HepG2 (cell line): ENCODE measurements around the gene CDKN3. TPM values are rescaled to one million over a fixed set of nuclear protein-coding genes. Genes with fewer than 3 reads are reported as not detected.
A peak's percentile ranks its signal among the peaks of the same experiment; 100 is the strongest.

Source experiments
- ARNT2 ChIP-seq: sonication (generic); formaldehyde crosslinking; IDR thresholded peaks from 2 replicates; pipeline ENCODE4 v1.8.0; 2022; ENCODE audit warnings: mild to moderate bottlenecking, low read depth, missing genetic modification reagents, moderate library complexity
- CHD2 ChIP-seq: IDR thresholded peaks from 2 replicates; pipeline ENCODE4 v1.6.1; 2011; ENCODE audit warnings: low read depth, low read length, improper control_type of control experiment
- DZIP1 ChIP-seq: sonication (generic); formaldehyde crosslinking; IDR thresholded peaks from 2 replicates; pipeline ENCODE4 v1.5.0; 2020; ENCODE audit warnings: mild to moderate bottlenecking, missing genetic modification reagents
- EHMT2 ChIP-seq: fragments of 200-600 bp; sonication (generic); IDR thresholded peaks from 2 replicates; pipeline ENCODE4 v1.7.0; 2017; ENCODE audit warnings: antibody characterized with exemption, low read depth, low read length, borderline replicate concordance
- FOXP1 ChIP-seq, 2 experiments: fragments of 450-650 bp in 1 of 2; IDR thresholded peaks; 2 replicates each; pipeline ENCODE4 v1.6.1; 2017 to 2018; ENCODE audit warnings: antibody characterized with exemption in 1 of 2
- GFI1 ChIP-seq: sonication (generic); formaldehyde crosslinking; IDR thresholded peaks from 2 replicates; pipeline ENCODE4 v1.5.0; 2020; ENCODE audit warnings: missing genetic modification reagents, mild to moderate bottlenecking, borderline replicate concordance
- HDAC1 ChIP-seq: sonication (generic); formaldehyde crosslinking; IDR thresholded peaks from 2 replicates; pipeline ENCODE4 v1.5.1; 2020; ENCODE audit warnings: mild to moderate bottlenecking, missing genetic modification reagents
- HMG20A ChIP-seq: IDR thresholded peaks from 2 replicates; pipeline ENCODE4 v1.6.1; 2016; ENCODE audit warnings: borderline replicate concordance
- TCF12 ChIP-seq, 2 experiments: fragments of 450-650 bp in 1 of 2; sonication (generic) in 1 of 2; formaldehyde crosslinking in 1 of 2; IDR thresholded peaks; 2 replicates each; pipeline versions ENCODE4 v1.6.1 to v1.8.0; 2017 to 2022; ENCODE audit warnings: antibody characterized with exemption in 1 of 2, mild to moderate bottlenecking in 1 of 2, missing genetic modification reagents in 1 of 2, moderate library complexity in 1 of 2
- TEAD3 ChIP-seq: optimal IDR thresholded peaks from 2 replicates; pipeline ENCODE3; 2016; ENCODE audit warnings: borderline replicate concordance
- ZNF160 ChIP-seq: sonication (generic); formaldehyde crosslinking; IDR thresholded peaks from 2 replicates; pipeline ENCODE4 v1.8.0; 2022; ENCODE audit warnings: mild to moderate bottlenecking, inconsistent platforms, missing genetic modification reagents
- ZNF264 ChIP-seq: sonication (generic); formaldehyde crosslinking; IDR thresholded peaks from 2 replicates; pipeline ENCODE4 v1.4.0; 2020; ENCODE audit warnings: missing genetic modification reagents
- ZNF367 ChIP-seq: sonication (generic); formaldehyde crosslinking; IDR thresholded peaks from 2 replicates; pipeline ENCODE4 v1.4.0; 2020; ENCODE audit warnings: missing genetic modification reagents, borderline replicate concordance
- ZNF468 ChIP-seq: sonication (generic); formaldehyde crosslinking; IDR thresholded peaks from 2 replicates; pipeline ENCODE4 v1.8.0; 2022; ENCODE audit warnings: mild to moderate bottlenecking, moderate library complexity, missing genetic modification reagents
- ZSCAN25 ChIP-seq: sonication (generic); formaldehyde crosslinking; IDR thresholded peaks from 2 replicates; pipeline ENCODE4 v1.8.0; 2022; ENCODE audit warnings: mild to moderate bottlenecking, missing genetic modification reagents
- polyA plus RNA-seq, 8 experiments: library from polyadenylated mRNA; depleted of rRNA in 3 of 8; stranded (reverse) in 7 of 8; unstranded in 1 of 8; fragments of >200 nt; fragmentation: Illumina TruSeq in 4 of 8; extraction: Trizol in 4 of 8; gene quantifications; 2 replicates each; pipeline versions ENCODE4 v1.2.1 to v1.2.3, GENCODE V29; 2011 to 2016; ENCODE audit warnings: low read depth in 4 of 8, missing spikeins in 1 of 8, mixed read lengths in 1 of 8; ENCODE audit not compliant: insufficient read depth in 1 of 8
- total RNA-seq, 5 experiments: library from RNA; depleted of rRNA; stranded (reverse); fragments of >200 nt; fragmentation: Illumina TruSeq; extraction: Trizol; gene quantifications; 2 replicates each; pipeline ENCODE4 v1.2.3, GENCODE V29; 2016; ENCODE audit warnings: low read depth in 1 of 5
- TF ChIP-seq, protein P1 (sequence below): sonication (generic); formaldehyde crosslinking; IDR thresholded peaks from 2 replicates; pipeline ENCODE4 v1.4.0; 2020; ENCODE audit warnings: missing genetic modification reagents
- TF ChIP-seq, protein P2 (sequence below): IDR thresholded peaks from 2 replicates; pipeline ENCODE4 v1.6.1; 2012; ENCODE audit warnings: inconsistent platforms
- TF ChIP-seq, protein P3 (sequence below): sonication (generic); formaldehyde crosslinking; IDR thresholded peaks from 2 replicates; pipeline ENCODE4 v1.8.0; 2023; ENCODE audit warnings: mild to moderate bottlenecking, missing genetic modification reagents
- TF ChIP-seq, protein P4 (sequence below), 2 experiments: sonication (generic) in 1 of 2; formaldehyde crosslinking in 1 of 2; IDR thresholded peaks; 2 replicates each; pipeline versions ENCODE4 v1.4.0 to v1.6.1; 2018 to 2020; ENCODE audit warnings: missing genetic modification reagents in 2 of 2, borderline replicate concordance in 1 of 2, low read depth in 1 of 2, mild to moderate bottlenecking in 1 of 2, missing biosample characterization in 1 of 2

CDKN3 gene
- total and polyA plus RNA-seq, 2 of the 13 experiments (the other 11 are each of a cell fraction or from before 2014, with no cell fraction given) = 63.0 to 88.9 TPM

GRCh38 chr14:54440873-54441868, 44.4 kb downstream of the CDKN3 start, which contains the start of gene CNIH1 (continued):
- TF ChIP-seq GFI1 (CRISPR knock-in tag) (no peak; the same call in 1 of the 2 replicates), TEAD3 (peak; percentile 46), ARNT2 (CRISPR knock-in tag) (peak; percentile 53; the same call in 1 of the 2 replicates), DZIP1 (CRISPR knock-in tag) (no peak; the same call in 1 of the 2 replicates), FOXP1 (IDR thresholded peaks at IDR 0.05) (no peak), FOXP1 (CRISPR knock-in tag; IDR thresholded peaks at IDR 0.05) (no peak; the same call in 1 of the 2 replicates), EHMT2 (no peak), ZNF468 (no peak), CHD2 (no peak), ZSCAN25 (CRISPR knock-in tag) (peak; percentile 19; the same call in 1 of the 2 replicates), ZNF160 (CRISPR knock-in tag) (0 out of 2 replicates have a peak, but pooled peaks have one; percentile 70), ZNF367 (CRISPR knock-in tag) (no peak; the same call in 1 of the 2 replicates), HDAC1 (CRISPR knock-in tag) (peak; percentile 8; the same call in 1 of the 2 replicates), TCF12 (IDR thresholded peaks at IDR 0.05) (no peak), TCF12 (CRISPR knock-in tag; IDR thresholded peaks at IDR 0.05) (0 out of 2 replicates have a peak, but pooled peaks have one; percentile 34), HMG20A (CRISPR knock-in tag) (no peak), ZNF264 (CRISPR knock-in tag) (no peak)
- TF ChIP-seq, protein P1, sequence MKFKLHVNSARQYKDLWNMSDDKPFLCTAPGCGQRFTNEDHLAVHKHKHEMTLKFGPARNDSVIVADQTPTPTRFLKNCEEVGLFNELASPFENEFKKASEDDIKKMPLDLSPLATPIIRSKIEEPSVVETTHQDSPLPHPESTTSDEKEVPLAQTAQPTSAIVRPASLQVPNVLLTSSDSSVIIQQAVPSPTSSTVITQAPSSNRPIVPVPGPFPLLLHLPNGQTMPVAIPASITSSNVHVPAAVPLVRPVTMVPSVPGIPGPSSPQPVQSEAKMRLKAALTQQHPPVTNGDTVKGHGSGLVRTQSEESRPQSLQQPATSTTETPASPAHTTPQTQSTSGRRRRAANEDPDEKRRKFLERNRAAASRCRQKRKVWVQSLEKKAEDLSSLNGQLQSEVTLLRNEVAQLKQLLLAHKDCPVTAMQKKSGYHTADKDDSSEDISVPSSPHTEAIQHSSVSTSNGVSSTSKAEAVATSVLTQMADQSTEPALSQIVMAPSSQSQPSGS (CRISPR knock-in tag) = peak; percentile 63
- TF ChIP-seq, protein P2, sequence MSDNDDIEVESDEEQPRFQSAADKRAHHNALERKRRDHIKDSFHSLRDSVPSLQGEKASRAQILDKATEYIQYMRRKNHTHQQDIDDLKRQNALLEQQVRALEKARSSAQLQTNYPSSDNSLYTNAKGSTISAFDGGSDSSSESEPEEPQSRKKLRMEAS = peak; percentile 77
- TF ChIP-seq, protein P3, sequence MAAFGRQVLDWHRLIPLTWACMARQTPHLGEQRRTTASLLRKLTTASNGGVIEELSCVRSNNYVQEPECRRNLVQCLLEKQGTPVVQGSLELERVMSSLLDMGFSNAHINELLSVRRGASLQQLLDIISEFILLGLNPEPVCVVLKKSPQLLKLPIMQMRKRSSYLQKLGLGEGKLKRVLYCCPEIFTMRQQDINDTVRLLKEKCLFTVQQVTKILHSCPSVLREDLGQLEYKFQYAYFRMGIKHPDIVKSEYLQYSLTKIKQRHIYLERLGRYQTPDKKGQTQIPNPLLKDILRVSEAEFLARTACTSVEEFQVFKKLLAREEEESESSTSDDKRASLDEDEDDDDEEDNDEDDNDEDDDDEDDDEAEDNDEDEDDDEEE (CRISPR knock-in tag) = no peak
- TF ChIP-seq, protein P4, sequence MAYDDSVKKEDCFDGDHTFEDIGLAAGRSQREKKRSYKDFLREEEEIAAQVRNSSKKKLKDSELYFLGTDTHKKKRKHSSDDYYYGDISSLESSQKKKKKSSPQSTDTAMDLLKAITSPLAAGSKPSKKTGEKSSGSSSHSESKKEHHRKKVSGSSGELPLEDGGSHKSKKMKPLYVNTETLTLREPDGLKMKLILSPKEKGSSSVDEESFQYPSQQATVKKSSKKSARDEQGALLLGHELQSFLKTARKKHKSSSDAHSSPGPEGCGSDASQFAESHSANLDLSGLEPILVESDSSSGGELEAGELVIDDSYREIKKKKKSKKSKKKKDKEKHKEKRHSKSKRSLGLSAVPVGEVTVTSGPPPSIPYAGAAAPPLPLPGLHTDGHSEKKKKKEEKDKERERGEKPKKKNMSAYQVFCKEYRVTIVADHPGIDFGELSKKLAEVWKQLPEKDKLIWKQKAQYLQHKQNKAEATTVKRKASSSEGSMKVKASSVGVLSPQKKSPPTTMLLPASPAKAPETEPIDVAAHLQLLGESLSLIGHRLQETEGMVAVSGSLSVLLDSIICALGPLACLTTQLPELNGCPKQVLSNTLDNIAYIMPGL (CRISPR knock-in tag; IDR thresholded peaks at IDR 0.05; ENCODE audit: borderline replicate concordance in 1 of 2, low read depth in 1 of 2) = peak; percentile 82 to 87
